Activated CD4-positive, alpha-beta T cell treated with anti-CD3 and anti-CD28 coated beads for 36 hours (primary cell): ENCODE measurements around the gene MAGEB3. TPM values are rescaled to one million over a fixed set of nuclear protein-coding genes. Genes with fewer than 3 reads are reported as not detected.

Source experiments
- ATAC-seq: fragments of 200-7000 bp; cut with Tn5 transposase; one replicate; pipeline ENCODE4 v1.10.0; 2021; ENCODE audit warnings: mild to moderate bottlenecking, moderate library complexity
- CTCF ChIA-PET: fragments of 350-600 bp; sonication (Branson Sonifier 250); formaldehyde crosslinking; loops from one replicate; lab custom pipeline; 2021; ENCODE audit warnings: antibody characterized with exemption; lab: Charles Lee
- POLR2A ChIA-PET: fragments of 350-600 bp; sonication (Branson Sonifier 250); formaldehyde crosslinking; loops from one replicate; lab custom pipeline; 2021; ENCODE audit warnings: antibody characterized with exemption, inconsistent platforms; lab: Charles Lee
- DNase-seq: peaks from one replicate; pipeline ENCODE4 v3.0.0-alpha.2; 2020
- H3K27ac Mint-ChIP-seq: one replicate; pipeline ENCODE4 v1.8.0; 2021; ENCODE audit warnings: mixed read lengths
- H3K27me3 Mint-ChIP-seq: one replicate; pipeline ENCODE4 v1.8.0; 2021; ENCODE audit warnings: mixed read lengths
- H3K36me3 Mint-ChIP-seq: one replicate; pipeline ENCODE4 v1.8.0; 2021; ENCODE audit warnings: low read depth, mixed read lengths
- H3K4me1 Mint-ChIP-seq: one replicate; pipeline ENCODE4 v1.8.0; 2021; ENCODE audit warnings: mixed read lengths
- H3K4me3 Mint-ChIP-seq: one replicate; pipeline ENCODE4 v1.8.0; 2021; ENCODE audit warnings: mild to moderate bottlenecking, moderate library complexity, mixed read lengths
- H3K9me3 Mint-ChIP-seq: one replicate; pipeline ENCODE4 v1.8.0; 2021; ENCODE audit warnings: low read depth, mixed read lengths
- intact Hi-C, 2 experiments: fragments of 100-400 bp; cut with DNase I in 1 of 2; cut with micrococcal nuclease in 1 of 2; formaldehyde crosslinking; loops; one replicate each; pipeline versions ENCODE4 v1.14.2 to v1.15.1; 2022 to 2024; cut with DNase I, micrococcal nuclease
- total RNA-seq, 2 experiments: library from RNA; stranded (reverse); gene quantifications; one replicate each; pipeline ENCODE4 v1.2.3, GENCODE V29; 2021

MAGEB3 gene
- total RNA-seq, 2 experiments from 2014 or later: not detected

- Mint-ChIP-seq H3K27me3 (no peaks in the 10 kb centered on the region), H3K4me3 (no peak overlapping the region), H3K36me3 (no peaks in the 10 kb centered on the region), H3K4me1 (peaks cover 9% of the 10 kb centered on the region), H3K9me3 (no peaks in the 10 kb centered on the region), H3K27ac (no peak overlapping the region)
- CTCF ChIA-PET: no interaction called here
- intact Hi-C loops: no loop called here
- POLR2A ChIA-PET: no interaction called here
- ATAC-seq (peak; percentile 53), DNase-seq (no peak)
Observed at GRCh38 chrX:30283456-30284200, 53.2 kb downstream of the MAGEB3 start.

Other genes starting within 250 kb of the MAGEB3 start
- gene MAGEB2, start 15.1 kb upstream of the MAGEB3 start, total RNA-seq: not detected
- not detected for gene MAGEB4, start 11.3 kb downstream of the MAGEB3 start, total RNA-seq
- gene MAGEB1, start 16.5 kb downstream of the MAGEB3 start, total RNA-seq: not detected
- gene NR0B1, start 78.7 kb downstream of the MAGEB3 start, total RNA-seq: not detected